T-helper 1 cell treated with Interleukin-12 subunit alpha and Interleukin-12 subunit beta and Interleukin-4 antibody, amounts not matched to agents 30 μg/mL and 1 μg/mL, for 36 hours (primary cell): ENCODE results near the gene SLC4A3.
"Not testable (repeated sequence)": the region's sequence is repeated elsewhere in the genome, so short reads cannot be mapped to it uniquely, and the experiment has no call there.

Source experiments
- H3K27ac Mint-ChIP-seq: one replicate; pipeline ENCODE4 v1.8.0; 2021; ENCODE audit warnings: mild to moderate bottlenecking, mixed read lengths
- H3K27me3 Mint-ChIP-seq: one replicate; pipeline ENCODE4 v1.8.0; 2021; ENCODE audit warnings: low read depth, mixed read lengths
- H3K36me3 Mint-ChIP-seq: one replicate; pipeline ENCODE4 v1.8.0; 2021; ENCODE audit warnings: low read depth, mixed read lengths
- H3K4me1 Mint-ChIP-seq: one replicate; pipeline ENCODE4 v1.8.0; 2021; ENCODE audit warnings: low read depth, mixed read lengths
- H3K4me3 Mint-ChIP-seq: one replicate; pipeline ENCODE4 v1.8.0; 2021; ENCODE audit warnings: mild to moderate bottlenecking, moderate library complexity, mixed read lengths
- H3K9me3 Mint-ChIP-seq: one replicate; pipeline ENCODE4 v1.8.0; 2021; ENCODE audit warnings: mixed read lengths

The SLC4A3 gene

GRCh38 chr2:219644801-219645480 is 17.5 kb downstream of the SLC4A3 start:
- H3K9me3 Mint-ChIP-seq = no peaks in the 10 kb centered on the region
- H3K4me1 Mint-ChIP-seq = peaks cover 6% of the 10 kb centered on the region
- no peak overlapping the region for H3K27ac Mint-ChIP-seq
- peaks cover 21% of the 10 kb centered on the region for H3K27me3 Mint-ChIP-seq
- no peak overlapping the region for H3K4me3 Mint-ChIP-seq
- H3K36me3 Mint-ChIP-seq = no peaks in the 10 kb centered on the region

DNA sequence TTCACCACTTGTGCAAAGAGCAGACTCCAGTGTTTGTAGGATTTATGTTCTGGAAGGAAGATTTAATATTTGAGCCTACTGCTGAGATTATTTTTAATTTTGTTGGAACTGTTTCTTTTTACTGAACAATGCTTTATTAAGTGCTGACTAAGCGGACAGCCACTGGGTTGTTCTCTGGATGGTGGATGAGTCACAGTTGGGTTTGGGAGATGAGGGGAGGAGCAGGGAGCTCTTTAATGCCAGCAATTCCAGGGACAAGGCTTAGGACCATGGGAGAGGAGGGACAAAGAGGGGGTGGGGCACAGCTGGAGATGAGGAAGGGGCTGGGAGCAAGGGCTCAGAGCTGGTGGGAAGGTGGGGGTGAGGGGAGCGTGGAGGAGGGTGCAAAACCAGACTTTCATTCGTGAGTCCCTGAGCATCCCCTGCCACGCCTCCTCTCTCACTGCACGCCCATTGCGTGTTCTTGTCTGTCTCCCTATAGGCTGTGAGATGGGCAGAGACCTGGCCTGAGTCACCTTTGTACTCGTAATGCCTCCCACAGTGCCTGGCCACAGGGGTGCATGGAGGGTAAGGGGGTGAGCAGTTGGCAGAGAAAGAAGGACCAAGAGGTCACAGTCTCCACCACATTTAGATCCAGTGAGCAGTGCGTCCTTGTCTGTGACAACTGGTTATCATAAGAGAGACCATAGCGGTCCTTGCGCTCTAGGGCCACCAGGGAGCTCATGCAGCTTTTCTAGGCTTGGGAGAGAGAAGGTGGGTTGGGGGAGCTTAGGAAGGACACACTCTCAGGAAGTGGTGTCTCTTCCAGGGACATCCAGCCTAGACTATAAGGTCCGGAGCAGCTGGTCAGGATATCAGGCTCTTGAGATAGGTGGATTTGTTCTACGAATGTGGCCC is 18.4 kb downstream of the SLC4A3 start:
- no peaks in the 10 kb centered on the region for H3K36me3 Mint-ChIP-seq
- no peaks in the 10 kb centered on the region for H3K9me3 Mint-ChIP-seq
- H3K4me3 Mint-ChIP-seq = no peak overlapping the region
- H3K27me3 Mint-ChIP-seq = peaks cover 21% of the 10 kb centered on the region
- no peak overlapping the region for H3K27ac Mint-ChIP-seq
- peaks cover 6% of the 10 kb centered on the region for H3K4me1 Mint-ChIP-seq

DNA sequence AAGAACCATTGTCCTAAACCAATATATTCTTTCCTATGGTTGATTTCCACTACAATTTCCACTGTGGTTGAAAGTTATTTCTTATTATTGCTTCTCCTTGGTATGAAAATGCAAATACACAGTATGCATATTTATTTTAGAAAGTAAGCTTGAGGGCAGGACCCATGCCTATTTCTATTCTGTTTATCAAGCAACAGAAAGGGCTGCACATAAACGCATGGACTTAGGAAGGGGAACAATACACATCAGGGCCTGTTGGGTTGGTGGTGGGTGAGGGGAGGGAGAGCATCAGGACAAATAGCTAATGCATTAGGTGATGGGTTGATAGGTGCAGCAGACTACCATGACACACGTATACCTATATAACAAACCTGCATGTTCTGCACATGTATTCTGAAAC is 20.7 kb downstream of the SLC4A3 start:
- Mint-ChIP-seq H3K4me1 (no peaks in the 10 kb centered on the region), H3K9me3 (no peaks in the 10 kb centered on the region), H3K4me3 (no peak overlapping the region), H3K36me3 (no peaks in the 10 kb centered on the region), H3K27me3 (peaks cover 26% of the 10 kb centered on the region), H3K27ac (no peak overlapping the region)

DNA sequence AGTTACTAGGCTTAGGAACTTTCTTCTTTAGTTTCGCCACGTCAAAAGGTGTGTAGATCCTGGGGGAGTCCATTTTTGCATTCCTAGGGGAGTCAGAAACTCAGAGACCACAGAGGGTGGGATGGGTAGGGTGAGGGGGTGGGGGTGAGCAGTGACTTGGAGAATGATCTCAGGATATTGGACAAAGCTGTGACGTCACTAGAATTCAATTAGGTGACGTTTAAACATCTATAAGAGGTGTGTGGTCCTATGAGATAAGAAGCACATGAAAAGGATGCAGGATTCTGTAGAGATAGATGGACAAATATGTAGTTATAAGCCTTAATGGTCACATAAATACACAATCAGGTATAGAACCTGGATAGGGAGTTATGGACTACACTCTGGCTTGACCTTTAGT is 21.5 kb downstream of the SLC4A3 start:
- Mint-ChIP-seq H3K27ac (no peak overlapping the region), H3K9me3 (no peaks in the 10 kb centered on the region), H3K27me3 (peaks cover 32% of the 10 kb centered on the region), H3K4me1 (no peaks in the 10 kb centered on the region), H3K36me3 (no peaks in the 10 kb centered on the region), H3K4me3 (no peak overlapping the region)

DNA sequence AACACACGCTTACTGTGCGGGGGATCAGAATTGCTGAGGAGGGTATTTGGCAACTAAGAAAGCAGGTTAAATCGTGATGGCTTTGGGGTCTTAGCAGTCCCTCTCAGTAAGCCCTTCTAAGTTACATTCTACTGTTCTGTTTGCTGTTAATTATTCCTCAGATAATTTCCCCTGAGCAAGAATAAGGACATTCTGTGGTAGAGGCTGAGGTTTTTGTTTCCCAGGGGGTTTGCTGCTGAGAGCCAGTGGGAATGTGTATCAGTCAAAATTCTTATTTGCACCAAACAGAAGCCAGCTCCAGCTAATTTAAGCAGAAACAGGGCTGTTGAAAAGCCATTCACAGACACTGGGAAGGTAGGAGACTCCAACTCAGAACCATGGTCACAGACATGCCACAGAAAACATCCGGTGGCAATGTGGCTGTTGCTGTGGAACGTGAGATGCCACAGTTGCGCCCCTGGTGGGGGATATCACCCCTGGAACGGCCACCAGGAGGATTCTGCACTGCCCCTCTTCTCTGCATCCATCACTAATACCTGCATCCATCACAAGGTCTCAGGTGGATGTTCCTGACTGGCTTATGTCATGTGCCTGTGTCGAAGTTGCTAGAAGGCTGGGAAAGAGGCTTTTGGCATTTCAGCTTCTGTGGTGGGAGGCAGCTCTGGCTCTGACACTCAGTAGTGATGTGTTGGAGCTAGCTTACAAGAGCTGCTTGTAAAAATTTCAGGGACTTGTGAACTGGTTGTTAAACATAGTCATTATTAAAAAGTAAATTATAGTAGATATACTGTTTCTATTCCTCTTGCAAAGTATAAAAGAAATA is 23.2 kb downstream of the SLC4A3 start:
- H3K36me3 Mint-ChIP-seq = no peaks in the 10 kb centered on the region
- no peaks in the 10 kb centered on the region for H3K9me3 Mint-ChIP-seq
- H3K4me3 Mint-ChIP-seq = no peak overlapping the region
- no peak overlapping the region for H3K27ac Mint-ChIP-seq
- no peaks in the 10 kb centered on the region for H3K4me1 Mint-ChIP-seq
- peaks cover 30% of the 10 kb centered on the region for H3K27me3 Mint-ChIP-seq

- not testable (repeated sequence) for H3K4me1 Mint-ChIP-seq, H3K4me3 Mint-ChIP-seq, H3K36me3 Mint-ChIP-seq, H3K9me3 Mint-ChIP-seq, H3K27ac Mint-ChIP-seq
- H3K27me3 Mint-ChIP-seq = peaks cover 37% of the 10 kb centered on the region
These were observed 24.2 kb downstream of the SLC4A3 start for GRCh38 chr2:219651656-219652055.

GRCh38 chr2:219656526-219656925 is 29.1 kb downstream of the SLC4A3 start:
- H3K27ac Mint-ChIP-seq = no peak overlapping the region
- no peaks in the 10 kb centered on the region for H3K36me3 Mint-ChIP-seq
- H3K4me3 Mint-ChIP-seq = no peak overlapping the region
- no peaks in the 10 kb centered on the region for H3K9me3 Mint-ChIP-seq
- H3K27me3 Mint-ChIP-seq = peaks cover 42% of the 10 kb centered on the region
- no peaks in the 10 kb centered on the region for H3K4me1 Mint-ChIP-seq

DNA sequence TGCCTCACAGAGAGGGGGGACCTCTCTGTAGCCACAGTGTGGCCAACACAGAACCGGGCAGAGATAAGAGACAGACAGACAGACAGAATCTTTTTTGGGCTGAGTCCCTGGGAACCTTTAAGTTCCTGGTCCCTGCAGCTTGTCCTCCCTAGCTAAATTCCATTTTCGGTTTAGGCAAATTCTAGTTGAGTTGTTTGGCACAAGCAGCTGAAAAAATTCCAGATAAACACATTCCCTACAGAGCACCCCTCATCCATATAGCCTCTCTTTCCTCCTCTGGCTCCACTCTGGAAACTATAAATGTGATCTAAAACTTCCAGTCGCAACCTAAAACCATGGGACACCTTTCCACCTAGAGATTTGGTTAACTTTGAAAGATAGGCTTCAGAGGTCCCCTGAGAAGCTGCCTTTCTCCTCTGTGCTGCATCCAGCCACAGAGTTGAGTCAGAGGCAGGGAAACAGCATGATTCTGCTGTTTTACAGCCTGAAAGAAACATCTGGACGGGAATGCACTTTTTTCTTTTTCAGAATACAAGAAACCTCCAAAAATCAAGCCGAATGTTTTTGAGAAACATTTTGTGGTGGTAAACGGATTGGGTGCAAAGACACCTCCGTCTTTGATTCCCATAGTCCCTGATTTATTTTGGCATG is 30.9 kb downstream of the SLC4A3 start:
- Mint-ChIP-seq H3K9me3 (no peaks in the 10 kb centered on the region), H3K4me1 (no peaks in the 10 kb centered on the region), H3K27me3 (peaks cover 30% of the 10 kb centered on the region), H3K36me3 (no peaks in the 10 kb centered on the region), H3K27ac (no peak overlapping the region), H3K4me3 (no peak overlapping the region)

DNA sequence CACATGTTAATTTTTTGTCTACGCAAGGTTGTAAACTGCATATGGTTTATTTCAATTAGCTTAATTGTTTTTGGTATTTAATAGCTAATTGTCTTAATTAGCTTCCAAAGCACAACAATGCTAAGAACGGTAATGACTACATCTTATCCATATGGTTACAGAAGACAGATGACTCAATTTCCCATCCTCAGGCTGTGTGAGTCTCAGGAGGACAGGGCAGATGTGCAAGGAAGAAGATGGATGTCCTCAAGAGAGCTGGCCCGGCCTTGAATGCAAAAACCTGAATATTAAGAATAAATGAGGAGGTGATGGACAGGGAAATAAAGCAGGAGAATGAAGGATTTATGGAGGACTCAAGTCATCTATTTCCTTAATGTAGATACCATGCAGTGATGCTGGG is 31.4 kb downstream of the SLC4A3 start:
- Mint-ChIP-seq H3K4me3 (no peak overlapping the region), H3K9me3 (no peaks in the 10 kb centered on the region), H3K27ac (no peak overlapping the region), H3K4me1 (no peaks in the 10 kb centered on the region), H3K27me3 (peaks cover 25% of the 10 kb centered on the region), H3K36me3 (no peaks in the 10 kb centered on the region)

GRCh38 chr2:219661197-219661954 is 33.9 kb downstream of the SLC4A3 start:
- no peaks in the 10 kb centered on the region for H3K36me3 Mint-ChIP-seq
- no peak overlapping the region for H3K4me3 Mint-ChIP-seq
- no peaks in the 10 kb centered on the region for H3K4me1 Mint-ChIP-seq
- peaks cover 15% of the 10 kb centered on the region for H3K27me3 Mint-ChIP-seq
- no peak overlapping the region for H3K27ac Mint-ChIP-seq
- no peaks in the 10 kb centered on the region for H3K9me3 Mint-ChIP-seq

DNA sequence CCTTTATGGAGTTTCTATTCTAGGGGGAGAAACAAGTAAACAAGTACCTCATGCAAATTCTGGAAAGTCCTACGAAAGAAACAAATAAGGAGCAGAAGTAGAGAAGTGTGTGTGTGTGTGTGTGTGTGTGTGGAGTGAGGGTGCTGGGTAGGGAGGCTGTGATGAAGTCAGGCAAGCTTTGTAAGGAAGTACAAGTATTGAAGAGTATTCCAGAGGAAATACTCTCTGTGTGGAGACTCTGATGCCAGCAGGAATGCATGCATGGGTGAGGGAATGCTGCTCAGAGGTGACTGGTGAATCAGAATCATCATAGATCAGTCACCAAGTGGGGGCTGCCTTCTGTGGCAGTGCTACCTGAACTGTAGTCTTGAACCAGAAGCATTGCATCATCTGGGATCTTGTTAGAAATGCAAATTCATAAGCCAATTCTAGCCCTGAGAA is 34.5 kb downstream of the SLC4A3 start:
- Mint-ChIP-seq H3K4me1 (no peaks in the 10 kb centered on the region), H3K36me3 (no peaks in the 10 kb centered on the region), H3K4me3 (no peak overlapping the region), H3K9me3 (no peaks in the 10 kb centered on the region), H3K27me3 (peaks cover 10% of the 10 kb centered on the region), H3K27ac (no peak overlapping the region)

DNA sequence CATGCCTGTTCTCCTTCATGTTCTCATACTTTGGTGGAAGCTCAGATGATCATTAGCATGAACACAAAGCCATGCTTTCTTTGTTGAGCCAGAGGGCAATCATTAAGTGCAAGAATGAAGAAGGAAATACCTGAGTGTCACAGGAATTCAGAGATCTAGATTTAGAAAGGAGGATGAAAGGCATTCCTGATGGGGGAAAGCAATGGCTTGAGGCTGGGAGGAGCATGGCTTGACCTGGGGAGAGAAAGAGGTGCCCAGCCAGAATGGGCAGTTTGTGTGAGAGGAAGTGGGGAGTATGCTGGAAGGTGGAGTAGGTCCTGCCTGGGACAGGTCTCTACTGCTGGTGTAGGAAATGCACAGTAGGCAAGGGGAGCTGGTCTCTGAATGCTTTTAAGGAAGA is 35.1 kb downstream of the SLC4A3 start:
- no peaks in the 10 kb centered on the region for H3K4me1 Mint-ChIP-seq
- H3K27me3 Mint-ChIP-seq = peaks cover 10% of the 10 kb centered on the region
- no peaks in the 10 kb centered on the region for H3K36me3 Mint-ChIP-seq
- H3K4me3 Mint-ChIP-seq = no peak overlapping the region
- no peak overlapping the region for H3K27ac Mint-ChIP-seq
- no peaks in the 10 kb centered on the region for H3K9me3 Mint-ChIP-seq

DNA sequence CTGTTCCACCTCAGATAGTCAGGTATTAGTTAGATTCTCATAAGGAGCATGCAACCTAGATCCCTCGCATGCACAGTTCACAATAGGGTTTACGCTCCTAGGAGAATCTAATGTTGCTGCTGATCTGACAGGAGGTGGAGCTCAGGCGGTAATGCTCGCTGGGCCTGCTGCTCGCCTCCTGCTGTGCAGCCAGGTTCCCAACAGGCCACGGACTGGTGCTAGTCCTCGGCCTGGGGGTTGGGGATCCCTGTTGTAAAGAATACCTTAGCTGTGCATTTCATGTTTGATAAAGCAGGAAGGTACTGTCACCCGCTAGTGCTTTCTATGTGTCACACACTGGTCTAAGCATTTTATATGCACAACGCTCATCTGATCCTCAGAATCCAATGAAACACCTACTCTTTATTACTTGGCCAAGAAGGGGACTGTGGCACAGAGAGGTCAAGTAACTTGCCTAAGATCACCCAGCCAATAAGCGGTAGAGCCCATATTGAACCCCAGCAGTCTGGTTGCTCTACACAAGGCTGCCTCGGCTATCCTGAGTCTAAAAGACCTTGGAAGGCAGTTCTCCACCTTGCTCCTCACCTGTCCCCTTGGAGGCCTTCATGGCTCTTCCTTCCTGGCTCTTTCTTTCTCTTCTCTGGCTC is 35.8 kb downstream of the SLC4A3 start:
- peaks cover 5% of the 10 kb centered on the region for H3K27me3 Mint-ChIP-seq
- no peak overlapping the region for H3K4me3 Mint-ChIP-seq
- no peaks in the 10 kb centered on the region for H3K36me3 Mint-ChIP-seq
- no peaks in the 10 kb centered on the region for H3K4me1 Mint-ChIP-seq
- H3K9me3 Mint-ChIP-seq = no peaks in the 10 kb centered on the region
- H3K27ac Mint-ChIP-seq = no peak overlapping the region
